ENCODE results near the gene MGAT3.
A peak's percentile ranks its signal among the peaks of the same experiment; 100 is the strongest.

MGAT3 gene

GRCh38 chr22:39453765-39454378, 2.9 kb upstream of the MGAT3 start:
- no peak for DNase-seq

DNA sequence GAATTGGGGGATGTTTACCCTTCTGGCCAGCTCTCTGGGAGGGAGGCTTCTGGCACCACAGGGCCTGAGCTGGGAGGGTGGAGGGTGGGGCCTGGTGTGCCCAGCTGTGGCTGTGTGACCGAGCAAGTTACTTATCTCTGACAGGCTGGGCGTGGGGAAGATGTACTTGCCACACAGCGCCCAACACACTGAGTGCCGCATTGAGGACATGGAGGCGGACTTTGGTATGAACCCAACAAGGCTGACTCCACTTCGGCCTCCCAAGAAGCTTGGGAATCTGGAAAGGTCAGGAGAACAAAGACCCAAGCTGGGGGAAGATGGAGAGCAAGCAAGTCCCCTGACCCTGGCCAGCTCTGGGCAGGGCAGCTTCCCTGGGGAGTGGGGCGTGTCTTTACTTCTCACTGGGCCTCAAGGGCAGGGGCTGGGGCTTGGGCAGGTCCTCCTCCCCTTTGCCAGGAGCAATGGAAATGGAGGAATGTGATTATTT, 2.4 kb upstream of the MGAT3 start:
- DNase-seq = no peak

- no peak for DNase-seq
These were observed 365 bp downstream of the MGAT3 start for GRCh38 chr22:39457198-39457555.

- no peak for DNase-seq
These were observed 988 bp downstream of the MGAT3 start for GRCh38 chr22:39457556-39458443.

- DNase-seq = no peak
These were observed 1.8 kb downstream of the MGAT3 start for GRCh38 chr22:39458444-39459083.

DNA sequence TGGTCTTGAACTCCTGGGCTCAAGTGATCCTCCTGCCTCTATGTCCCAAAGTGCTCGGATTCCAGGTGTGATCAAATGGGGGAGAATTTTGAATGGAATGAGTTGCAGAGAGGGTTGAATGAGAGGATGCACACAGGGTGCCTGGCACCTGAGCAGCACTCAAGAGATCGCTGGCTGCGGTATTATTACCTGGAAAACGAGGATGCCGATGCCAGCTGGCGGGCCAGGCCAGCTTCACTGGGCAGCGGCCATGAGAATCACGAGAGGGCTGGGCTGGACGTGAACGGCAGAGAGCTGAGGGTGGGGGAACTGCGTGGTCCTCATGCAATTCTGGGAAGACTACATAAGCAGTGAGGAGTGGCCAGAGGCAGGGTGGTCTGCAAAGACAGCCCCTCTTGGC, 2.9 kb downstream of the MGAT3 start:
- DNase-seq = no peak

GRCh38 chr22:39462443-39463221, 5.8 kb downstream of the MGAT3 start:
- DNase-seq = no peak

- no peak for DNase-seq
These were observed 6.5 kb downstream of the MGAT3 start for GRCh38 chr22:39463277-39463676.

GRCh38 chr22:39463931-39464390, 7.1 kb downstream of the MGAT3 start:
- DNase-seq = no peak

- DNase-seq = no peak
These were observed 9.6 kb downstream of the MGAT3 start for GRCh38 chr22:39466228-39467006.

GRCh38 chr22:39467390-39467895, 10.6 kb downstream of the MGAT3 start:
- no peak for DNase-seq

GRCh38 chr22:39468487-39469325, 11.9 kb downstream of the MGAT3 start:
- DNase-seq = no peak

DNA sequence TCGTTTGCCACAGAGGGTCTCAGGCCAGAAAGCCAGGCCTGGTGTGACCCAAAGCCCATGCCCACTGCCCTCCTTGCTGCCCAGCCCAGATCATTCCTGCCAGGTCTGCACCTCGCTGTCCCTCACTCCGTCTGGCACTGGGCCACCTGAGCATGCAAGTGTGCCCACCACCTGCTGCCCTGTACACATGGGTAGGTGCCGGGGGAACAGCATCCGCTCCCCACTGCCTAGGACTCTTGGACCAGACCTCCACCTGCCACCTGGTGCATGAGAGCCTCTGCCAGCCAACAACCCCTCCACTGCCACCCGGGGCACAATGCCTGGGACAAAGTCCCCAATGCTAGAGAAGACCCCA, 12.5 kb downstream of the MGAT3 start:
- DNase-seq = peak; percentile 51

DNA sequence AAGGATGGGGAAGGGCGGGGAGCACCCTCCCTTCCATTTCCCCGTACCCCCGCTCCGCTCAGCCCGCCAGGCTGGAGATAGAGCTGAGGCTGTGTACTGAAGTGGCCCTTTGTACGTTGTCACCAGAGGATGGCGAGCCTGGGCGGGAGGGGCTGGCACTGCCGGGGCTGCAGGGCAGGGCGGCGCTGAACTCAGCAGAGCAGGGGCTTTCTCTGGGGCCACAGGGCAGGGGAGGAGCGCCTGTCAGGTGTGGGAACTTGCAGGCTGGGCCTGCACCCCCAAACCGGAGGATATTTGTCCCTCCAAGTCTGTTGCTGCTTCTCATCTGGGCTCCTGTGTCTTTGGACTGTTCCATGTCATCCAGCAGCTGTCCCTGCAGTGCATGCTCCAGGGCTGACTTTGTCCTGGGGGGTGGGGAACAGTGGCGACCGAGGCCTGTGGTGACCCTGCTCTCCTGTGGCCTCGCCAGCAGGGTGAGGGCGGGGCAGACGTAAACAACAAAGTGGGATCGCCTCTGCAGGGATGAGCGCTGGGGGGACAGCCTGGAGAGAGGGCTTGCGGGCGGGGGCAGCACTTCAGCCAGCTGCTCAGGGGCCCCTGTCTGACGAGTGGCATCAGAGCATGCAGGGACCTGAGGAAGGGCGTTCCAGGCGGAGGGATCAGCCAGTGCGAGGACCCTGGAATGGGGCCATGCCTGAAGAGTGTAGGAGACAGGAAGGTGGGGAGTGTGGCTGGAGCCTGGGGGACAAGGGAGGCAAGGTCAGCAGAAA, 13.1 kb downstream of the MGAT3 start:
- no peak for DNase-seq

DNA sequence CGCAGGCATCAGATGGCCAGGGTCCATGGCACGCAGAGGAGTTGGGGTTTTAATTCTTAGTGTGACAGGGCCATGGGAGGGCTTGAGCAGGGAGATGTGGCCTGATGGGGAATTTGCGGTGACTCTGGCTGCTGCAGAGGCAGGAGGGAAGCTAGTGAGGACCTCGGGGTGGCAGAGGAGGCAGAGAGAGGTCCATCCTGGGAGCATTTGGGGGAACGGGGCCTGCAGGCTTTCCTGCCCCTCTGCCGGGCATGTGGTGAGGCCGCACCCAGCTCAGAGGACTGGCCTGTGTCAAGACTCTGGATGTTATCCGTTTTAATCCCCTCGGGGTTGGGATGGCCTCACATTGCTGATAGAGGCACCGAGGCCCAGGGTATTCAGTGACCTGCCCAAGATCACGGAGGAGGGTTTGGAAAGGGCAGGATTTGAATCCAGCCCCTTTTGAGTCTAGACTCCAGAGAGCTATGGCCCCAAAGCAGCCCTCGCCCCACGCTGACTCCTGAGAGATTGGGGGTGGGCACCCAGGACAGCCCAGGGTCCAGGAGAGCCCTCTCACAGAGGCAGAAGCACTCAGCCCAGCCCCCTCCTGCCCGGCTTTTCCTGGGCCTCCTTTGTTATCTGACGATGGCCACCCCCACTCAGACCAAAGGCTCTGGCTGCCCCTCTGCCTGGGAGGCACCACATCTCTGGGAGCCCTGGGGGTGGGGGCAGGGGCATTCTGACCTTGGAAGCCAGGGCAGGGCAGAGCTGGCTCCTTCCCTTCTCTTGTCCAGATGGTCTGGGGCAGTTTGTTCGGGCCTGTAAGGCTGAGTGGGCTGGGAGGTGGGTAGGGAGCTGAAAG, 13.9 kb downstream of the MGAT3 start:
- DNase-seq = no peak

GRCh38 chr22:39471381-39472141, 14.7 kb downstream of the MGAT3 start:
- no peak for DNase-seq

DNA sequence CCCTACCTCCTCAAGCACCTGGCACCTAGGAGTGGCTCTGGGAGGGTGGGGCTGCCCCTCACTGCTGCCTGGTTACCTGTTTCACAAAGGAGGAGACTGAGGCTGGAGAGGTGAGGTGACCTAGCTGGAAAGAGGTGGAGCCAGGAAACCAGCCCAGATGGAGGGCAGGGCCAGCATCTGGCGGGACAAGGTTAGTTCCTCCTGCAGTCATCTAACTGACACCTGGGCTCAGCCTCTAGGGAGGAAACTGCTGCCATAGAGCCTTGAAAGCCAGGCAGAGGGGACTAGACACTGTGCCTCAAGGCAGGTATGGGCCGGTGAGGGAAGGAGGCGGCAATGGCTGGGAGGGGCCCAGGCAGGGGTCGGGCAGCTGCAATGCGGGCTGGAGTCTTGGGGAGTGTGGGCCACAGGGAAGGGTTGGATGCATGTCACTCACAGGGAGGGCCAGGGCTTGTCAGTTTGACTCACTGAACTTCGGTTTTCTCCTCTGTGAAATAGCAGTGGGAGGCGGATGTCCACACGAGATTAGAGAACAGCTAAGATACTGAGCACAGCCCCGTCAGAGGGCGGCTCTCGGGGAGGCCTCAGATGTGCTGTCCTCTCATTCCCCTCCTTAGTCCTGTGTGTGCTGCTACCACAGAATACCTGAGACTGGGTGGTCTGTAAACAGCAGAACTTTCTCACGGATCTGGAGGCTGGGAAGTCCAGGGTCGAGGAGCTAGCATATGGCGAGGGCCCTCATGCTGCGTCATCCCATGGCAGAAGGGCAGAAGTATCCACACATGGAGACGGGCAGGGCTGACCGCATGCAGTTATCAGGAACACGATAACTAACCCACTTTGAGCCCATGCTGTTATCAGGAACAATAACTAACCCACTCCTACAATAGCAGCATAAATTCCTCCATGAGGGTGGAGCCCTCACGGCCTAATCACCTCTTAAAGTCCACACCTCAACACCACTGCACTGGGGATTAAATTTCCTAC, 16.1 kb downstream of the MGAT3 start:
- no peak for DNase-seq
